GM21786 (cell line): ENCODE data around the gene CTNNA3.
A peak's percentile ranks its signal among the peaks of the same experiment; 100 is the strongest.
"Not testable (repeated sequence)": the region's sequence is repeated elsewhere in the genome, so short reads cannot be mapped to it uniquely, and the experiment has no call there.

Experiments
- ATAC-seq: cut with Tn5 transposase; IDR thresholded peaks from one replicate; pipeline ENCODE4 v1.9.1; 2021; ENCODE audit not compliant: unreplicated experiment

CTNNA3 gene

DNA sequence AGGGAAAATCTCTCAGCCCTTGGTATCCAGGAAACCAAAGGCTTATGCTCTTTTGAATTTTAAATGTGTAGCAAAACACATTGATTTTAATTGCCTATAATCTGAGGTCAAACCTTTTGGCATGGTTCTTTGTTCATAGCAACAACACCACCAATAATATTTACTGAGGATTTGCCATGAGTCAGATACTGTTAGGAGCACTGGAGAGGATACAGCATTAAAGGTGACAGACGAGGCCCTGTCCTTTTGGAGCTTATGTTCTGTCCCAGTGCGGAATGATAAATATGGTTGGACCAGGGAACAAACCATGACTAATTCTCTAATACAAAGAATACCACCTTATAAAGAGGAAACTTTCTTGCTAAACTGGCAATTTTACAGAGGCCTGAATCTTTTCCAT, 176.6 kb downstream of the CTNNA3 start:
- ATAC-seq = no peak

DNA sequence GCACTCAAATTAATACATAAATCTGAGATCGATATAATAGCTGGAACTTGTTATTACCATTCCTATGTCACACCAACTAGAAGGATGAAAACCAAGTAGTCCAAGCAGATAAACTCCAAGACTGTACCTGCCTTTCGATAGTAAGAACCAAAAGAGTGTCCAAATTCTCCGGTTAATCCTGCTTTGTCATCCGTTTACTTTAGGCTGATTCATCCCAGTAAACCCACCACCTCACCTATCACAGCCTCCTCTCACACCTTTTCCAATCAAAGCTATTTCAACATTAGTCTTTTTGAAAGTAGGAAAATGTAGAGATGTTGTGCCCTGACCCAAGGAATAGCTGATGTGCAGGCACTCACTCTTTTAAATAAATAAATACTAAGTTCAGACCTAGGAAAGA, 177.2 kb downstream of the CTNNA3 start:
- ATAC-seq = no peak

DNA sequence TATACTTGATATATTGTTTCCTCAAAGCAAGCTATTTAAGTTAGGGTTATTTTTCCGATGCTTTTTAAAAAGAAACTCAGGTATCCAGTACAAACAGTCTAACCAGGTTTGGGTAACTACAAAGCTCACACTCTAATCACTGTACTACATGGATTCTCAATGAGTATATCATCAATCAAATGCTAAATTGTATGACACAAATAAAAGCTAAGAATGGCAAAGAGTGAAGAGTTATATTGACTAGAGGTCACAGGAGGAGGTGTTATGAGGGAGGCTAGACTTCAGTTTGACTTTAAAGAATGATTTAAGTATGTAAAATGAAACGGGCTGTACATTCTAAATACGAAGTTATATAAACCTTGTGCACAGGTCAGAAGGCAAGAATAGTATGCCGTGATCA, 178.0 kb downstream of the CTNNA3 start:
- ATAC-seq = no peak

DNA sequence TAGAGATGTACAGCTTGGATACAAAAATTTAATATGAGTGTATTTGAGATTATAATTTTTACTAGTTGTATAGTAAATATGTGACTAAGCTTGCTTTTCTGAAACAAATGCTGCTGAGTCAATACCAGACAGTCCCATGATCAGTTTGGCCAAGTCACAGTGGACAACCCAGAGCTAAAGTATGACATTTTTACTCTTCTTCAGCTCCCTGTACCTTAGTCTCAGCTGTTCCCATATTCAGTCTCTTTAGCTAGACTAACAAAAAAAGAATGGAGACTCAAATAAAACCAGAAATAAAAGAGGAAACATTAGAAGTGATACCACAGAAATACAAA, 189.3 kb downstream of the CTNNA3 start:
- ATAC-seq = no peak

- no peak for ATAC-seq
Observed at GRCh38 chr10:67506083-67506756, 189.8 kb downstream of the CTNNA3 start.

DNA sequence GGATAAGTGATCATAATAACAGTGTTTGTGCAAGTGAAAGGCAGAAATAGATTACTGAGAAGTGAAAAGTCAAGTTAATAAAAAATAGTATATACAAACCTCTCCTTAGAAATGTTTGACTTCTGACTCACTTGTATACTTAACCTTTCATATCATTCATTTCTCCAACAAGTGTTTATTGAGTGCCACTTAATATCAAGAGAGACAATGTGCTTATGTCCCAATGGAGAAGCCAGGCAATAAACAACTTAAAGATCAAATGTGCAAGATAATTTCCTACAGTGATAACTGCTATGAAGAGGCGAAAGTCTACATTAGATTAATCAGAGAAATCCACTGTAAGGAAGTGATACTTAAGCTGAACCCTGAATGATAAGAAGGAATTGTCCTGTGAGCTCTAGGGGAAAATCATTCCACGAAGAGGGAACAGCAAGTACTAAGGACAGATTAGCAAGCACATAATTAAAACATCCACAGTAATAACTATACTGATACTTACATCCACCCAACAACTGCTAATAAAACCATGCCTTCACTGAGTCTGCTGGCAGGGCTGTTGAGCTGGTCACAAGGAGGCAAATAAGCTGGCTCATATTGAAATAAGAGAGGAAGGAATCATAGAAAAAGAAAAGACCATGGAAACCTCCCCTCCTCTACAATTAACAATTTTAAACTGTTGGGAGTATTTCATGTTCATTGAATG, 203.5 kb downstream of the CTNNA3 start:
- ATAC-seq = no peak

- no peak for ATAC-seq
Observed at GRCh38 chr10:67487906-67488619, 207.9 kb downstream of the CTNNA3 start.

DNA sequence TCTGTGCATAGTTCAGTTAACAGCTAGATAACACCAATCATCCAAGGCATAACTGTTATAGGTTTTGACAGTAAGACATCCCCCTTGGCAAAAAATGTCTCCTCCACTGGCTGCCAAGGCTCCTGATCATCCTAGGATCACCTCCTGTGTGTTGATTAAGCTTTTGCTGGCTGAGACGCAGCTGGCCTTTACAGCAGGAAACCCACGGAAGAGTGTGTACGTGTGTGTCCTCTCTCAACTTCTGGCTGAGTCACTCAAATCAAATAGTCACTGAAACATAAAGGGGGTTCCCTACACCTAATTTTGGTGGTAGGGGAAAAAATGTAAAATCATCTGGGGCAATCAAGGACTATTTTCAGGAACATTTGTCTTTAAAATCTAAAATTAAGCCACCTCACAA, 208.8 kb downstream of the CTNNA3 start:
- ATAC-seq = peak; percentile 46

DNA sequence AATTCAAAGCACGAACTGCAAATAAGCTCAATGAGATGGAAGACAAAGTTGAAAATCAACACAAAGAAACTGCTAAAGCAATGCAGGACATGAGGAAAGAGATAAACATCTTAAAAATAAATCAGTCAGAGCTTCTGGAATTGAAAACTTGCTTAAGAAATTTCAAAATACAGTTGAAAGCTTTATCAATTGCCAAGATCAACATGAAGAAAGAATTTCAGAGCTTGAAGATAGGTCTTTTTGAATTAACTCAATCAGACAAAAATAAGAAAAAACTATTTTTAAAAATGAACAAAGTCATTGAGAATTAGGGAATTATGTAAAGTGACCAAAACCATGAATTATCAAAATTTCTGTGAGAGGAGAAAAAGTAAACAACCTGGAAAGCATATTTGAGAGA, 218.1 kb downstream of the CTNNA3 start:
- no peak for ATAC-seq

DNA sequence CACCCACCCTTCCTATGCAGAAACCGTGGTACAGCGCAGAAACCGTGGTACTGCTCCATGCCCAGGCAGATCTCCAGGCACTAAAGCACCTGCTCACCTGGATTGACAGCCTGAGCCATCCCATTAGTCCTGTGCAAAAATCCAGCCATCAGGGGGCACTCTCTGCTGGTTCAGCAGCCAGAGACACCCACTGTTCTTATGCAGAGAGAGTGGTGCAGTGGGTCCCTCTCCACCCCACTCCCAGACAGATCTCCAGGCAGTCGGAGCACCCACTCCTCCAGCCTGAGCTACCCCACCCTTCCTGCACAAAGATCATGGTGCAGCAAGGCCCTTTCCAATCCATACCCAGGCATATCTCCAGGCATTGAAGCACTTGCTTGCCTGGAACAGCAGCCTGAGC, 219.8 kb downstream of the CTNNA3 start:
- no peak for ATAC-seq

- ATAC-seq = no peak
Observed at GRCh38 chr10:67473850-67474633, 222.0 kb downstream of the CTNNA3 start.

DNA sequence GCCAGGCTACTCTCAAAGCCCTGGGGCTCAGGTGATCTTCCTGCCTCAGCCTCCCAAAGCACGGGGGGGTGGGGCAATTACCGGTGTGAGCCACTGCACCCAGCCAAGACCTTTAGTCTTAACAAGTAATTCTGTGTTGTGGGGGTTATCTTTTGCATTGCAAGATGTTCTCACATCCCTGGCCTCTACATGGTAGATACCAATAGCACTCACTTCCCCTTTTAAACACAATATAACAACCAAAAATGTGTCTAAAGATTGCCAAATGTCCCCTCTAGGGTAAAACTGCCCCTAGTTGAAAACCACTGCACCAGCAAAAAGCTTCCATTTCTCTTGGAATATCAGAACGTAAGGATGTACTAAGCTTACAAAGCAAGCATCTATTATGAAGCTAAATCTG, 225.0 kb downstream of the CTNNA3 start:
- no peak for ATAC-seq

DNA sequence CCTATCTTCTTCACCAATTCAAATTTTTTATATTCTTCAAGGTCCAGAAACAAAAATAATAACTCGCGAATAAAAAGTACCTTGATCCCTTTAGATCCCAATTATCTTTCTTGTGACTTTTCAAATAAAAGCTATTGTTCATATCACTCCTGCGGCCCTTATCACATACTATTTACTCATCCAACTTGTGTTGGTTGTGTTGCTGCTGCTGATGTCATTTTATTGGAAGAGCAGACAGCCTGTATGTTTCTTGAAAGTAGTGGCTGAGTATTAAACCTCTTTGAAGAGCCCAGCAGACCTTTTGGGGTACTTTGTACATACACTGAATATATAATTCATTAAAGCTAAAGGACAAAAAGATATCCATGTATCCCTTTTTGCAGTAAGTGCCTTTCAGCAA, 231.7 kb downstream of the CTNNA3 start:
- ATAC-seq = no peak

DNA sequence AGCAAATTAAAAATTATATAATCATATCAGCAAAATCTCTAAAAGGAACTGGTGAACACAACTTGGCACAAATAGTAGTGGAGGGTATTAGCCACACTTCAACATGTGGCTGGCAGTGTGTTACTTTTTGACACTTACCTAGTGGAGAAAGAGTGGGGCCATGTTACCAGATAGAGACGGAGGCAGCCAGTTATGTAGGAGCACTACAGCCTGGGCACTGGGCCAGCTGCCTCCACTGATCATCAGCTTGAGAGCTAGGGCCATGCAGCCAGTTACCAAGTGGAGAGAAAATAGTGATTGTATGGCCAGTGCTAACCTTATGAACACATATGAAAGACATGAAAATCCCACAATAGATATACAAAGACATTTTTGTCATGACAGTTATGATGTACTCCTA, 243.1 kb downstream of the CTNNA3 start:
- ATAC-seq = no peak

DNA sequence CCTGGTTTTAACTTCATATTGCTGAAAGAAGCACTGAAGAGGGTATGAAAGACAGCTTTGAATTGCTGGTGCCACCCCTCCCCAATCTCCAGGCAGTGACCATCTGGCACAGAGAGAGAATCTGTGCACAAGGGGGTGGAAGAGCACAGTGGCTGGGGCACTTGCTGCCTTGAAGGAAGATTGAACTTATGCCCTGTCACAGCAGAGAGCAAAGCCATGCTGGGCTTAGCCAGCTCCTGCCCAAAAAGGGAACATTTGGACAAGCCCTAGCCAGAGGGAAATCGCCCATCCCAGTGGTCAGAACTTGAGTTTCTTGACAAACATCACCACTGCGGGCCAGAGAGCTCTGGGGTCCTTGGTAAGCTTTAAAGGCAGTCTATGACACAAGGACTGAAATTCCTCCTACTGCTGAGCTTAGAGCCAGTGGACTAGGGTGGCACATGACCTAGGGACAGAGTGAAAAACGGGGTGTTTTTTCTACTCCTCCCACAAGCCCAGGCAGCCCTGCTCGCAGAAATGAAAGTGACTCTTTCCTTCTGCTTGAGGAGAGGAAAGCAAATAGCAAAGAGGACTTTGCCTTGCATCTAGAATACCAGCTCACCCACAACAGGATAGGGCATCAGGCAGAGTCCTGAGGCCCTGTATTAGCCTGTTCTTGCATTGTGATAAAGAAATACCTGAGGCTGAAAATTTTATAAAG, 257.2 kb downstream of the CTNNA3 start:
- no peak for ATAC-seq

DNA sequence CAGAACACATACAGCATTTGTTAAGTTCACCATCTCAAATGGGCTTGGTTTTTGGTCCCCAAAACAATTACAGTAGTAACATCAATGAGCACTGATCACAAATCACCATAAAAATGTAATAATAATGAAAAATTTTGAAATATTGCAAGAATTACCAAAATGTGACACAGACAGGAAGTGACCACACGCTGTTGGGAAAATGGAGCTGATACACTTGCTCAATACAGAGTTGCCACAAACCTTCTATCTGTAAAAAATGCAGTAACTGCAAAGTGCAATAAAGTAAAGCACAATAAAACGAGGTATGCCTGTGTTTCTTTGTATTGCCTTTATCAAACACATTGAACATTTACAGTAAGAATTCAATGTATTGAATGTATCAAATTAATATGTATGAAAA, 262.7 kb downstream of the CTNNA3 start:
- ATAC-seq = no peak

DNA sequence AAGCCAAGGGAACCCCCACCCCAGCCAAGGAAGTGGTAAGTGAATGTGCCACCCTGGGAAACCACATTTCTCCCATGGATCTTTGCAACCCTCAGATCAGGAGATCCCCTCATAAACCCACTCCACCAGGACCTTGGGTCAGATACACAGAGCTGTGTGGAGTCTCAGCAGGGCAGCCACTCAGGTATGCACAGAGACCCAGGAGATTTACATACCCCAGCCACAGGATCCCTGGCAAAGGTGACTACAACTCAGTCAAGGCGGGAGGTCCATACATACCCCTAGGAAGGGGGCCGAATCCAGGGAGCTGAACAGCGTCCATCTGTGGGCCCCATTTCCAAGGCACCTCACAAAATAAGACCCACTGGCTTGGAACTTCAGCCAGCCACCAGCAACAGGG, 293.4 kb downstream of the CTNNA3 start:
- no peak for ATAC-seq

DNA sequence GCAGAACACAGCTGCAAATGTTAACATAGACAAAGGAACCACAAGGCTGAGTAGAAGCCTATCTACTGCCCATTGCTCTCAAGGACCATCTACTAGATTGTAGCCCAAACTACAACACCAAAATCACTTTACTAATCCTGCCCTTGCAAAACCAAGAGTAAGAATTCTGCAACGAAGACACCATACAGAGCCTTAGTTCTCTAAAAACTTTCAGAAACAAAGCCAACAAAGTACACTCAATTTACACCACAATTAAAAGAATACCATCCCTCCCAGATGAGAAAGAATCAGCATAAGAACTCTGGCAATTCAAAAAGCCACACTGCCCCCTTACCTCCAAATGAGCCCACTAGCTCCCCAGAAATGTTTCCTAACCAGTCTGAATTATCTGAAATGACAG, 294.3 kb downstream of the CTNNA3 start:
- ATAC-seq = no peak

GRCh38 chr10:67386841-67387533, 309.0 kb downstream of the CTNNA3 start:
- not testable (repeated sequence) for ATAC-seq

DNA sequence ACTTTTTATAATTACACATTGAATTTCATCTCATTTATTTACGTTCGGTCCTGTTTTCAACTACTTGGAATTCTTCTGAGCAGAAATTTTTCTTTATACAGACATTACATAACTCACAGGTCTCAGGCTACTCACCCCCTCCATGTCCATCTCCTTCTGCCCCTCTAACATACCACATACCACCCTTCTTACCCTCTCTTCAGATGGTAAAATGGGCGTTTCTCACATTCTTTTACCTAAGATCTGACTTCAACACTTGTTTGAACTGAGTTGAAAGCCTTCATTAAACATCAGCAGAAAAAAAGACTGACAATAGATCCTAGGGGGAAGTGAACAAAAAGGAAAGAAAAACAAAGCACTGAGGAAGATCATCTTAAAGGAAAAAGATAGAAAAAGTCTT, 309.7 kb downstream of the CTNNA3 start:
- no peak for ATAC-seq
